Dermis blood vessel endothelial cell (primary cell): ENCODE results near the gene AGBL4. TPM values are rescaled to one million over a fixed set of nuclear protein-coding genes. Genes with fewer than 3 reads are reported as not detected.
A peak's percentile ranks its signal among the peaks of the same experiment; 100 is the strongest.

Experiments used
- DNase-seq: peaks from one replicate; pipeline ENCODE4 v3.0.0; 2010
- total RNA-seq: library from RNA; depleted of rRNA; stranded (reverse); fragments of >200 nt; gene quantifications from 2 replicates; pipeline ENCODE4 v1.2.3, GENCODE V29; 2014

The AGBL4 gene
- total RNA-seq, 1 donor from 2014 or later, result not detected

DNA sequence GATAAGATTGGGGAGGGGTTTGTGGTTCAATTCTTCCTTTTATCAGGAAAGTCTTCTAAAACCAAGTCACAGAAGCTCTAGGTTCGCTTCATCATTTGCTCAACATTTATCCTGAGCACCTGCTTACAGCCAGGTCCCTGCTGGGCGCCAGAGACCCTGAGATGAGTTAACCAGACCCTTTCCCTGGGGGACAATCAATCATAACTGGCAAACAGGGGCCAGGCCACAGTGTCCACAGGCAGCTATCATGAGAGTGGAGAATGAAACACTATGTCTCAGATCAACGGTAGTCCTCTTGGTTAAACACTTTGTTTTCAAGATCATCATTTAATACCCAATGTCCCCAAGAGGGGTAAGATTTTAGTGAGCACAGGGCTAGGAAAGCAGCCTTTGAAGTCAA lies 1393.9 kb downstream of the AGBL4 start:
- no peak for DNase-seq

DNA sequence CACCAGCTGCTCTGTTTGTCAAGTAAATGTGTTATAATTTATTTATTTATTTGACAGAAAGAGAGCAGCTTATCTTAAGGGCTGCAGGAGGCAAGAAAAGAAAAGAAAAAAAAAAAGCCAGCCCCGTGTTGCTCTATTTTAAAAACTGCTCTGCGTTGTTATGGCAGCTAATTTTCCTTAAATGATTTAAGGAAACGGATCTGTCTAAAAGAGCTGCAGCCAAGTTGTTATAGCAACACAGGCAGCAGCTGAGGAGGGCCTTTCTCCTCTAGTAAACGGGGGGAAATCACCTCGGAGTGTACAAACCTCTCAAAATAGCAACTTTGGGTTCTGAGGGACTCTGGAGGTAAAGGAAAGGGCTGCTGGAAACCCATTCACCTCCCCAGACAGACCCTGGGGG lies 1396.3 kb downstream of the AGBL4 start:
- no peak for DNase-seq

DNA sequence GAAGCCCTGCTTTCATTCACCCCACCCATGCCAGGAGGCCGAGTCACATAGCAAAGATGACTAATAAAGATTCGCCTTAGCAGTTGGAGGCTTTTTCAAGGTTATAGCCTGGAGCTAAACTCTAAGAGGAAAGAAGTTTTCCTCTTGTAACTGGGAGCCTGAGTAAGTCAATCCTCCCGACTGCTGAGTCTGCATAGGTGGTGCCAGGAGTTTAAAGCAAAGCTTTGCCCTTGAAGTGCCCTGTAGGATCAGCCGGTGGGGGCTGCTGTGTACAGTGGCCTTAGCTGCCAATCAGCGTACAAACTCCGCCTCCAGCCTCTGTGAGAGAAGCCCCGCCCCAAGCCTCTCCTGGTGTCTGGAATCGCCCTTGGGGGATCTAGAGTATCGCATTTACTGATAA lies 1404.2 kb downstream of the AGBL4 start:
- DNase-seq, result no peak

DNA sequence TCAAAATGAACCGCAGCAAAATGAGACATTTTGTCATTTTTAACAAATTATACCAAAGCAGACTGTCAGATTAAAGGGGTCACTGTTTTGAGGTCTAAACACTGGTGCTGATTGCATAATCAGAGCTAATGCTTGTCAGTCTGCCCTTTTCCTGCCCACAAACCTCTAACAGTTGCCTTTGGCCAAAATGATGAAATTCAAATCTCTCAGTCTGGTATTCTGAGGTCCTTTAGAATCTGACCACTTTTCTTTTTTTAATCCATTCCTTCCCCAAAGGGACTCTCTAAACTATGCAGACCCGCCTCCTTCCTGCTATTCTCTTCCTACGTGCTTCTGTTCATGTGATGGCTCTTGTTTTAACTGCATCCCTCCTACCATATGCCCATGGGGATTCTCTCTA lies 1406.5 kb downstream of the AGBL4 start:
- no peak for DNase-seq

DNA sequence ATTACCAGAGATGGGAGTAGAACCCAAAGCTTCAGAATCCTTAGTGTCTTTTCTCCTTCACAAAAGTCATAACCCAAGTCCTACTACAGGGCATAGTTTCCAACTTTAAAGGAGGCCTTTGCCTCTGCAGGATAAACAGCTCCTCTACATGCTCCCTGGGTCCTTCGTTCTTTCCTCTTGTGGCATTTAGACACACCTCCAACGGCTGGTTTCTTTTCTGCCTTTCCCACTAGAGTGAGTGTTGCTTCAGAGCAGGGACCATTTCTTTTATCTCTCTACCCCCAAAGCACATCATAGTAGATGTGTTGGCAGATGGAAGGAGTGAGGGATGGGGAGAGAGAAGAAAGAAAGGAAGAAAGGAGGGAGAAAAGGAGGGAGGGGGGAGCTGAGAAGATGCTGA lies 1407.0 kb downstream of the AGBL4 start:
- DNase-seq, result no peak

DNA sequence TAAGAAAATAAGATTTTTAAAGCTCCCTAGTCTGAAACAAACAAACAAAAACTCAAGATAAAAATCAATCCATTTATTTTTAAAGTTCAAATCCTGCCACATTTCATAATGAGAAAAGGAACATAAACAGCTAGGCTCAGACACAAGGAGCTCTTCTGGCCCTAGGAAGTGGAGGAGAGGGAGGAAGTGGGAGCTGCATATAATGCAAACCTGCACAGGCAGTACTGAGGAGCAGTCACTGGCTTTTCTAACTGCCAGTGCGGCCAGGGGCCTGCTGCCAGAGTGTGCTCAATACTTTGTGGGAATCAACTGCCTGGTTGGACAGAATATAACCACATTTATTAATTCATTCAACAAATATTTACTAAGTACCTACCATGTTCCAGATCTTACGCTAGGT lies 1411.9 kb downstream of the AGBL4 start:
- no peak for DNase-seq

DNA sequence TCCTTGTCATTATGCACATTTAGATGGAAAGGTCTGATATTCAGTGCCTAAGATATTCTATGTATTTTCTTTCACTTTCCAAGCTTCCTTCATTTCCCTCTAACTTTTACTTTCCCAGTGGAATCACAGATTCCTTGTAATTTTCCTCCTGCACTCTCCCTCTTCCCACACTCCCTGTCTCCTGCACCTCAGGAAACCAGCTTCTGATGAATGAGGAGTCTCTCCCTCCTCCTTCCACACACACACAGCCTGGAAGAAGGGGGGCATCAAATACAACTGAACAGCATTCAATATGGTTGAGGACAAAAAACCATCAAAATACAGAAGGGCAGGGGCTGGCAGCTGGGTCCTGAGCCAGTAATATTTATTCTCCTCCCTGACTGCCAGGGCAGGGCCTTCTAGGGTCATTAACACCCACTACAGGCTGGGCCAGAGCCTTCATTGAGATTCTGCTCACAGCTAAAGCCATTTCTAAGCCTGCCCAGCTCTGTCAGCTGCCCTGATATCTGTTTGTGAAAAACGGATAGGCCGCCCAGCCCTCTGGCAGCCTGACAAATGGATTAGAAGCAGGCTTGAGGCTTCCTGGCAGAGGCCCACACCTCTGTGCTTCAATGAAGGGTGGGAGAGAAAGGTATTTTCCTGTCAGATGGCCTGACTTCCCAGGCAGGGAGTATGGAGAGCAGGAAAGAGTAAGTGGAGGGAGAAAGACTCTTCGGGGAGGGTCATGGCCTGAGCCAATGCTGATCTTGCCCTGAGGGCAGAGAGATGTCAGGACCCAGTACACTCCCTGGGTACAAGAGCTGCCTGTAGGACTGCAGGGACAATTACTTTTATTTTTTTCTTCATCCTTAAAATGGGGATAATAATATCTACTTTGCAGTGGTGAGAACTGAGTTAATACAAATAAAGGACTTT lies 1412.9 kb downstream of the AGBL4 start:
- DNase-seq, result no peak

DNA sequence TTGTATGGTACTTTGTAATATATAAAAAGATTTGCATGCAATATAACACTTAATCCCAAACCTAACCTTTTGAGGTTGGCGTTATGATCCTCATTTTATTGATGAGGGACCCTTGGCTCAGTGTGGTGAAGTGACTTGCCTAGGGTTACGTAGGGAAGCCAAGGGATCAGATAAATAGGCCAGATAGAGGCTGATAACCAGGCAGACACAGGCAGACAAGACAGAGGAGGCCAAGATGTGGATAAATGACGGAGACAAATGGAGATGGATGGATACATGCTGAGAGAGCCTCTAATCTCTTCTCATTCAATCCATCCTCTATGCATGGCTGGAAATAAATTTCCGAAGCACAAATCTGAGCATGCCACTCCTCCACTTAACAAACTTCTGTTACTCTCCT lies 1414.9 kb downstream of the AGBL4 start:
- no peak for DNase-seq

DNA sequence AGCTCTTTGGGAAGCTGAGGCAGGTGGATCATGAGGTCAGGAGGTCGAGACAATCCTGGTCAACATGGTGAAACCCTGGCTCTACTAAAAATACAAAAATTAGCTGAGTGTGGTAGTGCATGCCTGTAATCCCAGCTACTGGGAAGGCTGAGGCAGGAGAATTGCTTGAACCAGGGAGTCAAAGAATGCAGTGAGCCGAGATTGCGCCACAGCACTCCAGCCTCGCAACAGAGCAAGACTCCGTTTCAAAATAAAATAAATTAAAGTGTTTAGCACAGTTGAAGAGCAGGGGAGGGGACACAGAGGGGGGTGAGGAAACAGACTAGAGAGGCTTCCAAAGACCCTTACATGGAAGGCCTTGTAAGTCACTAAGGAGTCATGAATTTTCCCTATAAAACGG lies 1420.5 kb downstream of the AGBL4 start:
- no peak for DNase-seq

DNA sequence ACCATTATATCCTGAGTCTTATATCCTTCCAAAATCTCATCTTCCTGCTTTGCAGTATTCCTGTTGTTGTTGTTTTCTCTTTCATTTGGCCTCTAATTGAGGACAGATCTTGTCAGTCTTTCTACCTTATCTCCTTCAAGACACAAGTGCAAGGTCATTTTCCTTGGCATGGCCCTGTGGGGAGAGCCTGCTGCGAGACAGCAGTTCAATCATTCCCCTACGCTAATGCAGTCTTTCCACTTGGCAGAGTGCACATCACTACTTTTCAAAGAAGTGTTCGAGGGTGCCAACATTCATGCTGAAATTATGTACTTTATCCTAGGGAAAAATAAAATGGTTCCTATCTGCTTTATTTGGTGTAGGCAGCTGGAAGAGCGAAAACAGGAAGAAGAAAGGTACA lies 1421.4 kb downstream of the AGBL4 start:
- DNase-seq, result no peak

DNA sequence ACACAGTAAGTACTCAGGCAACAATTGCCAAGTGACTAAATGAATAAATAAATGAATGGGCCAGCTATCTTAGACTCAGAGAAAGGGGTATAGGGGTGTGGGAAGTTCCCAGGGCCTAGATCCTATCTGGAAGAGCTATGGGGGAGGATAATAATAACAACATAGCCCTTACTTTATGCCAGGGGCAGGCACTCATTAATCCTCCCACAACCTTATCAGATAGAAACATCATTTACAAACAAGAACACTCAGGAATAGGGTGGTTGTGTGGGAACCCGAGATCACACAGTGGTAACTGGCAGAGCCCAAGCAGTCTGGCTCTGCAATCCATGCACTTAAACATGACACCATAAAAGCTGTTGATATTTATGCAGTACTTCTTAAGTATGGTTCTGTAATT lies 1423.6 kb downstream of the AGBL4 start:
- no peak for DNase-seq

DNA sequence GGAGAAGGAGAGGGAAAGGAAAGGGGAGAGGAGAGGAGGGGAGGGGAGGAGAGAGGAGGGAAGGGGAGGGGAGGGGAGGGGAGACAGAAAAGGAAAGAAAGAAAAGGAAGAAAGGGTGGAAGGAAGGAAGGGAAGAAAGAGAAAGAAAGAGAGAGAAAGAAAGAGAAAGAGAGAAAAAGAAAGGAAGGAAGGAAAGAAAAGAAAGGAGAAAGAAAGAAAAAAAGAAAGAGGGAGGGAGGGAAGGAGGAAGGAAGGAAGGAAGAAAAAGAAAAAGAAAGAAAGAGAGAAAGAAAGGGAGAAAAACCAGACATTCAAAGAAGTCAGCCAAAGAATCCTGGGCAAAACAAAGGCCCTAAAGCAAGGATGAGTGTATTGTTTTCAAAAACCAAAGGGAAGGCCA lies 1426.1 kb downstream of the AGBL4 start:
- no peak for DNase-seq

DNA sequence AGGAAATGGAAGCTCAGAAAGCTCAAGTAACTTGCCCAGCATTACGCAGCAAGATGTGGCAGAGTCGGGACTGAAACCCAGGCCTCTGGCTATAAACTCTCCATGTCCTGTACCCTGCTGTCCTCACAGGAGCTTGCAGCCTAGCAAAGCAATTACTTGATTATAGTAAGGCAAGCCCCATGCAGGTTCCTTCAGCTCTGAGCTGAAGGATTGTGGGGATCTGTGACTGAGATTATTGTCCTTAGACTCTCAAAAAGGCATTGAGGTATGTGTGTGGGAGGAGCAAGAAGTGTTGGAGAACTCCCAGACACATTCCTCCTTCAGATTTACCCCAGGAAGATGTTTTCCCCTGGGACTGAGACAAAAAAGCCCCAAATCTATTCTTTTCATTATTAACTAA lies 1427.7 kb downstream of the AGBL4 start:
- no peak for DNase-seq

DNA sequence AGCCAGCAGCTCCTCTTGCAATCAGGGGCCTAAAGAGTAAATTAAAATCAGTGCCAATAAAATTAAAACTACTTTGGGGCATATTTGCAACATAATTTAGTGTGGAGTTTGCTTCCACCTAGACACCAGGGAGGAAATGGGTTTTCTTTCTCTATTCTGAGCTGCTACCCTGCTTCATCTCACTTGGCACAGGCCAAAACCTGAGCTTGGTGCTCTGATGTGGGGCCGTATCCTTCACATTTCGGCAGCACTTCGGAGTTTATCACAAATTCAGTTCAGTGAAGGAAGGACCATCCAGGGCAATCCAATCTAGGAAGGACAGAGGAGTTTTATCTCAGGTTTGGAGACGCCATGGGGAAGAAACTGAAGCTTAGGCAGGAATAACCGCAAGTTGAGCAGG lies 1428.1 kb downstream of the AGBL4 start:
- no peak for DNase-seq

DNA sequence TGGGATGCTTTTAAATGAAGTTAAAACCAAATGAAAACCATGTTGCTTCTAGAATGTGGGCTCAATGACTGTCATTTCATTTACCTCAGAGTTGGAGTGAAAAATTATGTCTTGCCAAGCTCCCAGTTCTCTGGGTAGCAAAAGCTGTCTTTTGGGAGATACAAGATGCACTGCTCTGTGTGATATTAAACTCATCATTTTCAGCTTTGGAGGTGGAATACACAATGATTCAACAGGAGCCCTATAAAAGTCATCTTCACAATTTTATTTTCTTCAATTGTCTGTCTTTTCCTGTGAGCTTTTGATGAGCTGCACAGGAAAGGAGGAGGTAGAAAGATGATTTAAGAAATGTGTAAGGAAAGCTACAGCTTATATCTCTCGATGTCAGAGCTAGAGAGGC lies 1431.4 kb downstream of the AGBL4 start:
- no peak for DNase-seq

DNA sequence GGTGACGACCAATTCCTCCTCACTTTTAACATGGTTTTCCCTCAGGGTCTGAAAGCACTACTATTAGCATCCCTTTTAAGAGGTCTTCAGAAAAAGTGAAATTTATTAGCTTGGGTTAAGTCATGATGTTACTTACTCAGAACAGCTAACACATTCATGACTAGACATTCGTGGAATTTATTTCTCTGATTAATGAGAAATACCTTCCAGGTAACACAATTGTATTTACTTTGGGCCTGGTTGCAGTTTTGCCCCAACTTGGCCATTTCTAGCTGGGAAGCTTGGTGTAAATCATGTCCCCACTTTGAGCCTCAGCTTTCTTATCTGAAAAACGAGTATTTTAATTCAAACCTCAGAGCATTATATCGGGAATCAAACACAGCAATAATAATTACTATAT lies 1432.6 kb downstream of the AGBL4 start:
- no peak for DNase-seq

DNA sequence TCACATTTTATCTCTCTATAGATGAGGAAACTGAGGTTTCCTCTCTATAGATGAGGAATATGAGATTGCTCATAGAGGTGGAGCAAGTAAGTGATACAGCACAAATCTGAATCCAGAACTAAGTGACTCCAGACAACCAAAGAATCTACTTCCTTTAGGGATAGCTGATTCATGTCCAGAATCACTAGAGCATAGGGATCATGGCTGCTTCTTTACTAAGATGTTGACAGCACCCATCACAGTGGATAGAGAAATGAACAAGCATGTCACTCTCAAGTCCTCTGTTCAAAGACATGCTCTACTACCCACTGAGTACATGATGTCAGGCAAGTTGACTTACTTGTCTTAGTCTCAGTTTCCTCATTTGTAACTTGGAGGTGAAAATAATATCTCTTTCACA lies 1435.7 kb downstream of the AGBL4 start:
- no peak for DNase-seq

DNA sequence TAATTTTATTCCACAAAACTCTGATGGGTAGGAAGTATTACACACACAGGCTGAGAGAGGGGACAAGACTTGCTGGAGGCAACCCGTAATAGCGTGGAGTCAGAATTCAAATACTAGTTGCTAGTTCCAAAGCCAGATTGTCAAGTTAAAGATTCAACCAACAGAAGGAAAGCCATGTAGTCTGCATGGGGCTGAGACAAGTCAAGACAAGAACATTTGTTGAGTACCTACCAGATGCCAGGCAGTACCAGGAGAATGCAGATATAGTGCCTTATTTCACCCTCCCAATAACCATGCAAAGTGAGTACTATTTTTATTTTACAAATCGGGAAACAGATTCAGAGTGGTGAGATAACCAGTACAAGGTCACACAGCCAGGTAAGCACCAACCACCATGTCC lies 1441.3 kb downstream of the AGBL4 start:
- DNase-seq, result no peak

DNA sequence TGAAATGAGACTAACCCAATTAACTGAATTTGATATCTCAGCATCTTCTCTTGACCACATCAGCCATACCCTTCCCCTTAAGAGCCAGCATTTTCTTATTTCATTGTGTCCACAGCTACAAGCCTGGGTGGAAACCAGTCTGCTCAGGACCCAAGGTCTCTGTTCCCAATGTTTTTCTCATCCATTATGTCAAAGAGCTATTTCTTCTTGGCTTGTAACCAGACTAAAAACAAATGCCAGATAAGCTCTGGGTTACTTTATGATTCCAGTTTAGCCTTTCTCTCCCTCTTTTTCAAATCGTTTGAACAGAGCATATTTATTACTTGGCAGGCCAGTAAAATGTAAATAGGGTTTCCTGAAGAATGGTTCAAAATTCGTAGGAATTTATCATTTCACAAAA lies 1442.5 kb downstream of the AGBL4 start:
- DNase-seq, result no peak

DNA sequence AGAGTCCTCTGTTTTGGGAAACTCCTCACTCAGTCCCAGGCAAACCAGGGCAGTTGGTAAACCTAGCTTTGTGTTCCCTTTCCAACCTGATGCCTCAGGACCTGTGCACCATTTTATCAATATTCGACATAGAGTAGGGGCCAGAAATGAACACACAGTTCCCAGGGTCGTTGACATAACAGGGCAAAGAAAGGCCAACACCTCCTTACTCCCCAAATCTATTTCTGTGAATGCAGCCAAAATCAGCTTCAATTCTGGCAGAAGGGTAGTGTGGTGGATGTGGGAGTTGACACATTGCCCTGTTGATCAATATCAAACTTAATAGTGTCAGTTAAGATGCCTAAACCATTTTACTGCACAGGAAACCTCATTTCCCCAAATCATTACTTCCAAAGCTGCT lies 1447.2 kb downstream of the AGBL4 start:
- DNase-seq, result no peak

DNA sequence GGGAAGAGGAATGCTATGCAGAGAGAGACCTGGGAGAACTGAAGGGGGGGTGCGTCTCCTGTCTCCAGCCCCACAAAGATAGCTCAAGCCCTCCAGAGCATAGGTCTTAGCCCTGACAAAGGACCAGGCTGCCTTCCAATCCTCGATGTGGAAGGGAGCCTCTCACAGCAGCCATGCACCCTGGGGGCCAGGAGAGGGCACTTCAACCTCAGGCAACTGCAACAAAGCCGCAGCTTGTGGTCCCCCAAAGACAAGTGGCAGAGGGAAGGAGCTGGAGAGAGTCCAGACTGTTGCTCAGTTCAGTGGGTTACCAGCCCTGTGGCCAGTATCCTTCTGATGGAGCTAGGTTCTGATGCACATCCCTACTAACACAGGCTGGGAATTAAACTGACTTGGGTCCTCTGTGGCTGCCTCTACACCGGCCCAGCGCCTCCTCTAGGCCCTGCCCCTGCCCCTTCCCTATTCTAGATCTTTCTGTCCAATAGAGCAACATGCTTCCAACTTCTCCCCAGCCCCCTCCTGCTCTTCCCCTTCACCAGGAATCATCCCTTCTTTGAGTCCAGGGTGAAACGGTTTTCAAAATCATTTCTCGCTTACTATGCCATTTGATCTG lies 1451.0 kb downstream of the AGBL4 start:
- DNase-seq, result peak; percentile 13

DNA sequence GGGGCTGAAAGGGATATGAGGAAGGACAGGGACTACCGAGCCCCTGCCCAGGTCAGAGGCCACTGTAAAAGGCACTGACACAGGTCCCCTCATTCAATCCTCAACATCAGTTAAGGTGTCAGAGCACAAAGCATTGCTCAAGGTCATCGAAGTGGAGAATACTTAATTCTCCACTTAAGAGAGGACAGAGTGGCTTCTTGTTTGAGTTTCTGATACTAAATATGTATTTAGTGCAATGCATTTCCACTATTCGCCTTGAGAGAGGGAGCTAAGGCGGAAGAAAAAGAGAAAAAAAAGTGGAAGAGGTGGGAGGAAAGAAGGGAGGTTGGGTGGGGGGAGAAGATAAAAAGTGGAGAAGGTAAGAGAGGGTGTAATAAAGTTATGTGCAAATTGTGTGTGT lies 1451.6 kb downstream of the AGBL4 start:
- no peak for DNase-seq

DNA sequence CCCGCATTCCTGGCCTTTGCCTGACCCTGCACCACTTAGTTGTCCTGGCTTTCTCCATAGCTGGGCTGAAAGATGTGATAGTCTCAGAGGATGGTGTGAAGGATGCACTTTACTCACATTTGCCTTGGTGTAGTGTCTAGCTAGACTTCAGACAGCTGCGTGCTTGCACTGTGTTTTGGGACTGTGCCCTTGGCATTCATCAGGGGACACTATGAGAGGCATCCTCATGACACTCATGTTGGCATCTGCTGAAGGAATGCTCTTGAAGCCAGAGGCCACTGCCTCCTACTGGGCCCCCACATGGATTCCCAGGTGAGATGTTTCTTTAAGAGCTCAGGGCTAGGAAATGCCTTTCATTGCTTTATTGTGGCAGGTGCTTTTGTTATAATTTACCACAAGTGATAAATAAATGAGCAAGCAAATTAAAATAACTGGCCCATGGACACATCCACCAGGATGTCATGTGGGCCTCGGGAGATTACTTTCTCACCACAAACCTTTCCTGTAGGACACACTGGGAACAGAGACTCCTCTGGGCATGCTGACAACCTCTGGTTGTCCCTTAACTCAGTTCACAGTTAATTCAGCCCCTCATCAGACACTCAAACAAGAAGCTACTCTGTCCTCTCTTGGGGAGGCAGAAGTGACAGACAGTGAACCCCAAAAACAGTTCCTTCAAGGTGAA lies 1452.3 kb downstream of the AGBL4 start:
- no peak for DNase-seq

DNA sequence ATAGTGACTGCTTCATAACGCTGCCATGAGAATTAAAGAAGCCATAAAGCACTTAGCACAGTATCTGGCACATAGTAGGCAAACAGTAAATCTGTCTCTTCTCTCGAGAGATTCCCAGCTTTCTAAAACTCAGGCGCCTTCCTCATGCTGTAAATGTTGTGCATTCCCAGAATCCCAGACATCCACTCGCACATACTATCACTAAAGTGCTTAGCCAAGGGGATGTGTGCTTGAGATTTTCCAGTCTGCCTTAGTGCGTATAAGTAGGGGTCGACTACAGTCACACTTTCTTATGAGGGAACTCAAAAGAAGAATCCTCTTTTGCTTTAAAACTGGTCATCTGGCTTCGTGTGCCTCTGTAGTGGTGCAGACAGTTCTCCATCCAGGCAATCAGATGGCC lies 1453.2 kb downstream of the AGBL4 start:
- no peak for DNase-seq
